H54 (cell line): ENCODE measurements around the gene INAVA.

Experiments used
- DNase-seq: peaks from one replicate; pipeline ENCODE4 v3.0.0; 2011; ENCODE audit warnings: low spot score, mixed read lengths; ENCODE audit not compliant: insufficient read length
- FAIRE-seq: peaks from 3 replicates; lab custom pipeline; 2011; peaks lifted over from hg19 to GRCh38; lab: Jason Lieb, UNC
- POLR2A ChIP-seq: IDR thresholded peaks from 2 replicates; pipeline ENCODE4 v1.6.1; 2011; ENCODE audit warnings: low read depth, mild to moderate bottlenecking, low read length

INAVA gene

DNA sequence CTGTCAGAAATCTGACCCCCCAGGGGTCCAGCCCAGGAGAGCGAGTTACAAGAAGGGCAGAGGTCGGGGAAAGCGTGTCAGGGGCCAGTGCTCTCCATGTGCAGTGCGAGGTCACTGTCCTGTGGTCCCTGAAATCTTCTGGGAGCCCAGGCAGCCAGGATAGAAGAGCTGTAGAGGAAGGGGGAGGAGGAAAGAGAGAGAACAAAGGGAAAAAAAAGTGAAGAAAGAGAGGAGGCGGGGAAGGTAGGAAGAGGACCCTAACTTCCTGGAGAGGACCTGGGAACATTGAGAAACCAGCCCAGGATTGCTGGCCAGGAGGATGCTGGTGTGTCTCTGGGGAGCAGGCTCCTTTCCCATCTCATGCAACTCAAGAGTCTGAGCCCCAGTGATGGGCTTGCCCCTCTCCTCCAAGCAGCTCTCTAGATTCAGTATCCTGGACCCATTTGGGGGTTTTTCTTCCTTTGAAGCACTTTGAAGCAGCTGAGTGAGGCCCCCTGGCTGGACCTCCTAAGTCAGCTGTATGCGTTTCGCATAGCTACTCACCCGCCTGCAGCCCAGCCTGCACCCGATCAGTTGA is 6.8 kb upstream of the INAVA start:
- no peak for FAIRE-seq
- TF ChIP-seq POLR2A, result no peak
- DNase-seq, result no peak

DNA sequence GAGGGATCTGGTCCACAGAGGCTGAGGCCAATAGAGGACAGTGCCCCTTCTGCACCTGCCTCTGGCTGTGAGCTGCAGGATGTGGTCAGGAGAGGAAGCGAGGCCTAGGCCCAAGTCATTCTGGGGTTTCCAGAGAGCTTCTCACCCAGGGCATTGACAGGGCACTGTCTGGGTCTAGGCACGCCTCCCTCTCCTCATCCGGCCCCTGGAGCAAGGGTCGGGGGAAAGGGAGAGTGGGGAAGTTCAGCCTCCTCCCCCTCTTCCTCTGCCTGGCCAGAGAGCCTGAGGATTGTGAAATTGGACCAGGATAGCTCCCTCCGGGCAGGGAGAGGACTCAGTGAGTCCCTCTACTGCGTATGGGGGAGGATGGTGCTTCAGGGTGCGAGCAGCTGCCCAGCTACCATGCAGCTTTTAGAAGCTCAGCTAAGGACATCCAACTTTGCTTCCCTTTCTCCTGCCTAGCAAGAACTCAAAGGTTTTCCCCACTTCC is 6.3 kb upstream of the INAVA start:
- FAIRE-seq, result no peak
- no peak for TF ChIP-seq POLR2A
- no peak for DNase-seq

DNA sequence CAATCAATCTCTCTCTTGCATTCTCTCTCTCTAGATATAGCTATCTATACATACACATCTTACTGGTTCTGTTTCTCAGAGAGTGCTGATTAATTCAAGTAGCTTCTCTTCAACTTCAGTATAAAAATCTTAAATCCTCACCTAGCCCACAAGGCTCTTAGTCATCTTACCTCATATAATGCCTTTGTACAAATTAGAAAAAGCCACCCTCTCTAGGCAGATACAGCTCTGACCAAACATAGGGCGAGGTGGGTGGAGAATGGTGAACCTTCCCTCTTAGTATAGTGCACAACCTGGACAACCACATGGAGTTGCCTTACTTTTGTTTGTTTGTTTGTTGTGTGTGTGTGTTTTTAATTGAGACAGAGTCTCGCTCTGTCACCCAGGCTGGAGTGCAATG is 5.1 kb upstream of the INAVA start:
- TF ChIP-seq POLR2A, result no peak
- no peak for FAIRE-seq

DNA sequence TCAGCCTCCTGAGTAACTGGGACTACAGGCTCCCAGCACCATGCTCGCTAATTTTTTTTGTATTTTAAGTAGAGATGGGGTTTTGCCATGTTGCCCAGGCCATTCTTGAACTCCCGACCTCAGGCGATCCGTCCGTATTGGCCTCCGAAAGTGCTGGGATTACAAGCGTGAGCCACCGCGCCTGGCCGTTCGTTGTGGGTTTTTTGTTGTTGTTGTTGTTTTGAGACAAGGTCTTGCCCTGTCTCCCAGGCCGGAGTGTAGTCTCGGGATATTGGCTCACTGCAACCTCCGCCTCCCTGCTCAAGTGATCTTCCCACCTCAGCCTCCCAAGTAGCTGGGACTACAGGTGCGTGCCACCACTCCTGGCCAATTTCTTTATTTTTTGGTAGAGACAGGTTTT is 4.7 kb upstream of the INAVA start:
- FAIRE-seq, result no peak
- no peak for TF ChIP-seq POLR2A
- DNase-seq, result no peak

More for the DNA sequence above, 5.1 kb upstream of the INAVA start:
- DNase-seq, result no peak

DNA sequence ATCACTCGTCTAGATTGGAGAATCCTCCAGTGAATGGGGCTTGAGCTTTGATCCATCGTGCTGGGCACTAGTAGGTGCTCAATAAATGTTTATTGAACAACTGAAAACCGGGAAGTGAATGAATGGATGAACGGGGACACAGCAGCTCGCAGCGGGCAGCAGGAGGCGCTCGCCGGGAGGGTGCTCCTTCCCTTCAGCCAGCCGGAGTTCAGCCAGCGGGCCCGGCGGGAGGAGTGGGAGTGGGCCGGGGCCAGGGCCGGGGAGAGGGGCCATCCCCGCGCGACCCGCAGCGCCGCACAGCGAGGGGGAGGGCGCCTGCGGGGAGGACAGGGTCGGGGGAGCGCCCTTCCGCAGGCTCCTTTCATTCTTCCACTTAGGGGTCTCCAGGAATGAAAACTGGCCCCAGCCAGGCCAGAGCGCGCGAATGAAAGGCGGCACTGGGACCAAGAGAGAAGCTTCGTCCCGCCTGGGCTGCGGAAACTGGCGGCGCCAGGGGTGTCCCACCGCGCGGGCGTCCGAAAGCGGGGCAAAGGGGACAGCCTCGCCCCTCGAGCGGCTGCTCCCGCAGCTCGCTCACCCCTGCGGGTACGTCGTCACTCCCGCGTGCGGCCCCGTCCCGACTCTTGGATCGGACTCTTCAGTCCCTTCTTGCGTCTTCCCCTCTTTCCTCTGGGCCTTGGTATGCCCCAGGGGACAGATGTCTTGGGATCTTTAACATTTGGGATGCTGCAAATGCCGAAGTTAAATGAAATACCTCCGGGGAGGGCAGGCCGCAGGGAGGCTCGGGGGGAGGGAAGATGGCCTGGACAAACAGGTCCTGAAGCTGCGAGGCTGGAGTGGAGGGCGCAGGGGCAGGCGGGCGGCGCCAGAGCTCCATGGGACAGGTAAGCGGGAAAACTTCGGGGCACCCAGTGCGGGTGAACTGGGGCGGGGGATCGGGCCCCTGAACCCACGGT is 3.6 kb upstream of the INAVA start:
- no peak for FAIRE-seq
- no peak for DNase-seq
- peak; percentile 48 for TF ChIP-seq POLR2A

DNA sequence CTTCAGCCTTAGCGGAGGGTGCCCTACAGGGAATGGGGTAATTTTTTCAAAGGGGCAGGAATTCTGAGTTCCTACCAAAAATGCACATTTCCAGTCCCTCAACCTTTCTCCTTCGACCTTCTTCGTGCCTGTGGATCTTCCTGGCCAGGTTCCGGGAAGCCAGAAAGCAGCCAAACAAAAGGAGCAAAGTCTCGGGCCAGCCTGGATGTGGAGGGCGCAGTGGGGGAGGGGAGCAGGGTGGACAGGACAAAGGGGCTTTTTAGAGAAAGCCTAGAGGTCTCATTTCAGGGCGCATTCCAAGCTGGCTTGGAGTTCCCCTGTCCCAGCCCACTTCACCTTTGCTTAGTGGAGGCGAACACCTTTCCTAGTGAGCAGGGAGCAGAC is 2.9 kb upstream of the INAVA start:
- FAIRE-seq, result no peak
- no peak for DNase-seq
- TF ChIP-seq POLR2A, result no peak

DNA sequence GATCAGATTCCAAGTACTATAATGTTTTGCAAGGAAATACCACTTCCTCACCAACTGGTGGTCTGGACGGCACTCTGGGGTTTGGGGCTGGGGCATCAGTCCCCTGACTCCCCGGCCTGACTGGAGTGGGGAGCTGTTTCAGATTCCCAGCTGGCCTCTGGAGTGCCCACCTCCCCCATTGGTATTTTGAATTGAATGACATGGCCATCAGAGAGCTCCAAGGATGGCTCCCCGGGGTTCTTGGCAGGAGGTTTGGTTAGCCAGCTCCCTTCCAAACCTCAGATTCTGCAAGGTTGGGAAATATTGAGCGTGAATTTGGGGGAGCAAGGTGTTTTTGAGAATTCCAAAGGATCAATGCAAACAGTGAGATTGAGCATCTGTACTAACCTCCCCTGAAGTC is 2.2 kb upstream of the INAVA start:
- no peak for DNase-seq
- TF ChIP-seq POLR2A, result no peak
- FAIRE-seq, result no peak

DNA sequence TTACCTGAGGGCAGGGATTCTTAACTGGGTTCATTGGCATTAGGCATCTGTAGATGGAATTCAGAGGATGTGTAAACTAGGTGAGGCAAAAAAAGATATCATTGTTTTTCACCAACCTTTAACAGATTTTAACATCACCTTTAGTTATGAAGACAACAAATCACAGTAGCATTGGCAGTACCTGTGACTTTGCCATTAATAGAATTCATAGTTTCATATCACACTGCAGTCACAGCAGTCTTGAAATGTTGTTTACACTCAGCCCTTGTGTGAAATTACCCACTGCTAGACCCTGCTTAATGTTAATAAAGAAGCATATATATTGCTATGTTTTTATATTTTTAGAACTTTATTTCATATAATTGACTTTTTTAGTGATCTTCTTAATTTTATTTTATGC is 1.7 kb upstream of the INAVA start:
- DNase-seq (no peak), FAIRE-seq (no peak)
- TF ChIP-seq POLR2A, result no peak

DNA sequence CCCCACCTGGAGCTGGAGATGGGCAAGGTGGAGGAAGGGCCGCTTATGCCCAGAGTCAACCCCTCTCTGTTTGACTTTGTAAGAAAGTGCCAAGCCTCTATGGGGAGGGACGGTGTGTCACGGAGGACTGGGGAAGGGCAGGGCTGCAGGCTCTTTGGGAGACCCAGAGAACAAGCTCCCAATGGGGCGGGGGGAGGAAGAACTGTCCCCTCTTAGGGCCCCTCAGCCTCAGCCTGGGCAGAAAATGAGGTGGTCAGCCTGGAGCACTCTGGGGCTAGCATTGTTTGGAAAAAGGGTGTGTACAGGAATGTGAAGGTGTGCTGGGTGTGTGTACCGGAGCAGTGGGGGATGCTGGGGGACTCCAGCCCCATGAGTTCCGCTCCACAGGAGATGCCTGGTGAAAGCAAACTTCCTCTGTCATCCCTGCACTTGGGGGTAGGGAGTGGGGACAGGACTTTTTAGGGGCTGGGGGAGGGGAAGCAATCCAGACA is 1.2 kb upstream of the INAVA start:
- TF ChIP-seq POLR2A, result no peak
- DNase-seq, result no peak
- no peak for FAIRE-seq

DNA sequence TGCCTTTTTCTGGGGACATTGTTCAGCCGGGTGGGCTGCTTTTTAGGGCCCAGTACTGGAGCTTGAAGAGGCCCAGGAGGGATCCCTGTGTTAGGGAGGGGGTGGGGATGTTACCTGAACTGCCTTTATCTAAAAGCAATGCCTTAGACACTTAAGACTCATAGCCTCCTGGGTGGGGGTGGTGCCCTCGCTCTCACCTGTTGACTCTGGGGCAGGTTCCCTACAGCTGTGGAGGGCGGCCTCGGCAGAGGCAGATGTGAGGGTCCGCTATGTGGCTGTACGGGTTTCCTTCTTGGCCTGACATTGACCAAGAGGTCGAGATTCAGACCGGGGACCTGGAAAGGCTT is 716 bp downstream of the INAVA start:
- FAIRE-seq, result no peak
- DNase-seq, result no peak
- no peak for TF ChIP-seq POLR2A

DNA sequence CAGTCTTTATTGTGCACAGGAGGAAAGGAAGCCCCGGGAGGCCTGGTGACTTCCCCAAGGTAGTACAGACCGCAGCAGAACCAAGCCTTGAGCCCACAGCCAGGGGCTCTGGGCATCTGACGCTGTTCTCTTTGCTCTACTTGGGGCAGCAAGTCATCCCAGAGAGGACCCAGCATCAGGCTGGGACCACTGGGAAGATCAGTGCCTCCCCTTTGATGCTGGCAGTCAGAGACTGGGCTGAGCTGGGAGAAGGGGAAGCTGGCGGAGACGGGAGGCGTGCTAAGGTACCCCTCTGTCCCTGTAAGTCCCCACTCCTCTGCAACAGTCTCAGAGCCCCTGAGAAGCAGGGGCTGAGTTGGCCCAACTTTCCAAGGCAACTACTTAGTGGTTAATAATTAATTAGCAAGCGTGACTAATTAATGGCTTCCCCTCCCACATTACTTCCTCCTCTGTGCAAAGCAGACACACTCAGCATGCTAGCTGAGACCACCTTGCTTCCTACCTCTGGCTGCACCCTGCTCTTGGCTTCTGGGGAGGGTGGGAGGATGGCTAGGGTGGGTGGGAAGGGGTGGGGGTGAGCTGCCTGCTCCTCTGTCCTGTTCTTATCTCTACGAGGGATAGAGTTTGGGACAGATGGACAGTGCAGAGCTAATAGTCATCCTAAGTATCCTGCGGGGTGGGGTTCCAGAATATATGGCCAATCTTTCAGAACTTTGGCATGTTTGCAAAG is 1.3 kb downstream of the INAVA start:
- no peak for FAIRE-seq
- no peak for DNase-seq
- no peak for TF ChIP-seq POLR2A

DNA sequence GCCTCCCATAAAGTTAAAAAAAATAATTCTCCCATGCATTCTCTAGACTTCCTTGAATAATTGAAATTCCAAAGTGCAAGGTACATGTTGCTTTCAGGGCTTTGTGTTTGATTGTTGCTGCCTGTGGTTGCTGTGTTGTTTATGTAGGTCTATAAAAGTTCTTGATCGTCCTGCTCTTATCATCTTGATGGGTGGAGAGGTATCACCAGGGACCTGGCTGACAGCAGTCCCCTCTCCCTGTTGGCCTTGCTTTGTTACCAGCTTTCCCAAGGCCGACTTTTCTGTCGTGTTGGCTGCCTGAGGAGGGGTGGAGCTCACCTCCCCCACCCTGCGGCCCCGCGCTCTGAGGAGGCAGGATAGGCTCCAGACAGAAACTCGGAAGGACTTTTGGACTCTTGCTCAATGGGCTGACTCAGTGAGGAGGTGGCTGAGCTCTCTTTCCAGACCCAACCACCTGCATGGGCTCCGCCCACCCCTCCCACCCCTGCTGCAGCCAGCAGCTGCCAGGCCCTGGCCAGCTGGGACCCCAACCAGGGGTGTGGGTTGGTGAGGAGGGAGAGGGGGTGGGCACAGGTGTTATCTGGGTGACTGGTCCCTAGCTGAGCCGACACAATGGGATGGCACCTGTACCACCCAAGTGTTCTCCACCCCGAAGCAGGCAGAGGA is 2.0 kb downstream of the INAVA start:
- no peak for TF ChIP-seq POLR2A
- DNase-seq (peak; percentile 54), FAIRE-seq (no peak)

DNA sequence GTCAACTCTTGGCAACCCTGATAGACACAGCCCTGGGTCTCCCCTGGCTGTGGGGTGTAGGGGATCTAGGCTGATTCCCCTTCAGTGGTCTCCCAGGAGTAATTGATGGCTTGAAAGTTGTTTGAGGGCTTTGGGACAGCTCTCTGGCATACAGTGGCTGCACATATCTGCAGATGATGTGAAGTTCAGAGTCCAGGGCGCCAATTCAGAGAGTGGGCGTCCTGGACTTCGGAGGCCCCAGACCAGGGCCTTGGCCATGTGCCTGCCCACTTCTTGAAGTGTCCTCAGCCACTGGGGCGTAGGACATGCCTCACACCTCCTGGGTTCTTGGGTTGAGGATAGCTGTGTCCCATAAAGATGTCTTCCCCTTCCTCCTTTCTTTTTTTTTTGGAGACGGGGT is 2.6 kb downstream of the INAVA start:
- FAIRE-seq (no peak), DNase-seq (no peak)
- TF ChIP-seq POLR2A, result no peak
